Measurements from ENCODE around the gene PAX3.

DNA sequence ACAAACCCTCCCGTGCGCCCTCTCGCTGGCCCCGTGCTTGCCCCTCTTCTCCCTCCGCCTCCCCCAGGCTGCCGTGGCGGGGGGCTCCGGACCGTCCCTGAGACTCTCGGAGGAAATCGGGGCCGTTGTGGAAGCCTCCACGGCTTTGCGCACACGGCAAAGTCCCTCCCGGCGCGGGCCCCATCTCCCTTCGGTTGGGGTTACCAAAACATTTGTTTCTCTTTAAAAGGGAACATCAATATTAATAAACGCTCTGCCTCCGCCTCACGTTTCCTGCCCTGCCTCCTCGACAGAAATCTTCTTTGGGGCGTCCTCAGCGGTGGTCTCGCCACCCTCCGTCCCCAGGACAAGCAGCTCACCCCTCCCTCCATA, 3.8 kb downstream of the PAX3 start:
- no peak for TF ChIP-seq POLR2A (IDR thresholded peaks at IDR 0.05)
- TF ChIP-seq, protein P1, sequence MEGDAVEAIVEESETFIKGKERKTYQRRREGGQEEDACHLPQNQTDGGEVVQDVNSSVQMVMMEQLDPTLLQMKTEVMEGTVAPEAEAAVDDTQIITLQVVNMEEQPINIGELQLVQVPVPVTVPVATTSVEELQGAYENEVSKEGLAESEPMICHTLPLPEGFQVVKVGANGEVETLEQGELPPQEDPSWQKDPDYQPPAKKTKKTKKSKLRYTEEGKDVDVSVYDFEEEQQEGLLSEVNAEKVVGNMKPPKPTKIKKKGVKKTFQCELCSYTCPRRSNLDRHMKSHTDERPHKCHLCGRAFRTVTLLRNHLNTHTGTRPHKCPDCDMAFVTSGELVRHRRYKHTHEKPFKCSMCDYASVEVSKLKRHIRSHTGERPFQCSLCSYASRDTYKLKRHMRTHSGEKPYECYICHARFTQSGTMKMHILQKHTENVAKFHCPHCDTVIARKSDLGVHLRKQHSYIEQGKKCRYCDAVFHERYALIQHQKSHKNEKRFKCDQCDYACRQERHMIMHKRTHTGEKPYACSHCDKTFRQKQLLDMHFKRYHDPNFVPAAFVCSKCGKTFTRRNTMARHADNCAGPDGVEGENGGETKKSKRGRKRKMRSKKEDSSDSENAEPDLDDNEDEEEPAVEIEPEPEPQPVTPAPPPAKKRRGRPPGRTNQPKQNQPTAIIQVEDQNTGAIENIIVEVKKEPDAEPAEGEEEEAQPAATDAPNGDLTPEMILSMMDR (IDR thresholded peaks at IDR 0.05), result no peak

Measured in heart left ventricle (tissue), 13 donors.